ENCODE data around the gene BCDIN3D.

The BCDIN3D gene

DNA sequence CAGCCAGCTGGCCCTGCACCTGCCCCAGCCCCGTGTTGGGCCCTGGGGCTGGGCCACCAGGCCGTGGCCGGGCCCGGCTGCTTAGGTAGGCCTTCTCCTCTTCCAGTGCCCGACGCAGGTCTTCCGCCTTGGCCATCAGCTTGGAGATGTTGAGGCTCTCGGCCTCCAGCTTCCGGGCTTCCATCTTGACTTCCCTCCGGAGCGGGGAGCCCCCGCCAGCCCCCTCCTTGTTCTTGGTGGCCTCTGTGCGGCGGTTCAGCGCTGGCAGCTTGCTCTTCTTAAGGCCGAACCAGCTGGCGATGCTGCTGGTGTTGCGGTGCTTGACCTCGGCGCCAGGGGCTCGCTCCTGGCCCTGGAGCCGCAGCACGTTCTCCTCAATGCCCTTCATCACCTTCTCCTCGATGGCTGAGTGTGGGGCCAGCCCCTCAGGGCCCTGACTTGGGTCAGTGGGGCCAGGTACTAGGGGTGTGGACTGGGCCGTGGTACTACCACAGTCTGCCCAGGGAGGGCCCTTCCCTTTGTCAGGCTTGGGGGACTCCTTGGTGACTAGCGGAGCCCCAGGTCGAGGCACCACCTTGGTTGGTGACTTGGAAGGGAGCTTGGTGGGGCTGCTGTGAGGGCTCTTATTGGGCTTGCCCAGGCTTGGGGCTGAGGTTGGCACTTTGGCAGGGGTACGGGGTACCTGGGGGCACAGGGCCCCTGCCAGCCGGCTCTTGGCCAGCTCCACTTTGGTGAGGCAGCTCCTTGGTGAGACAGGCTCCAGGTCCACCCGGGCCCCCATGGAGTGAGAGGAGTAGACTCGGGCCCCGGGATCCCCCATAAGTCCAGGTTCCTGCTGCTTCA, 47.9 kb downstream of the BCDIN3D start:
- no peak for DNase-seq

DNA sequence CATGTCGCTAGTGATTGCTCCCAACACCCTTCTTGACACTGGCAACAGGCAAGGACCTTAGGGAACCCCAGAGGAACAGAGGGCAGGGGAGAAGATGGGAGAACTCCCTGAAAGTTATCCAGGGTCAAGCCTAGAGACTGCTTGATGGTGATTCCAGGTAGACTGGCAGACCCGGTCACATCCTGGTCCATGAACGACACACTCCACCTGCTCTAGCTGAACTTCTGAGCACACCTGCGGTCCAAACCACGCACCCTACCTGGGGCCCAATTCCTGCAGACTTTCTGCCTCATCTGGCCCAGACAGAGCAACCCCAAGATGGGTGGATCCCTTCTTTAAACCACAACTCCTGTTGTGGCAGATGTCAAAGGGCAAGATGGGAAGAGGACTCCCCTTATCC, 48.9 kb downstream of the BCDIN3D start:
- DNase-seq = no peak

DNA sequence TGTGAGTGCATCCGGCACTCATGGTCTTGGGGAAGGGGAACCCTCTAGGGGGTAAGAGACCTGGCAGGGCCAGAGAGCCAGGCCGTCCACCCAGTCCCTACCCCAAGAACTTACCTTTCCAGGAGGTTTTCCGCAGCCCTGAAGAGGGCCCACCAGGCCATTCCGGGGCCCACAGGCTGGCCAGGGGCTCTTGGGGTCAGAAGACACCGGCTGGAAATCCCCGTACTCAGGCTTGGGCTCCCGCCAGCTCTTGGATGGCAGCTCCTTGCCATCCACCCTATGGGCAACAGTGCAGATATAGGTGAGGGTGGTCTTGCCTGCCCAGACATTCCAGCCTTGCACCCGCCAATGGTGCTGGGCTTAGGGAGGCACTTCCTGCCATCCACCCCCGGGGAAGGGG, 49.3 kb downstream of the BCDIN3D start:
- DNase-seq = no peak

DNA sequence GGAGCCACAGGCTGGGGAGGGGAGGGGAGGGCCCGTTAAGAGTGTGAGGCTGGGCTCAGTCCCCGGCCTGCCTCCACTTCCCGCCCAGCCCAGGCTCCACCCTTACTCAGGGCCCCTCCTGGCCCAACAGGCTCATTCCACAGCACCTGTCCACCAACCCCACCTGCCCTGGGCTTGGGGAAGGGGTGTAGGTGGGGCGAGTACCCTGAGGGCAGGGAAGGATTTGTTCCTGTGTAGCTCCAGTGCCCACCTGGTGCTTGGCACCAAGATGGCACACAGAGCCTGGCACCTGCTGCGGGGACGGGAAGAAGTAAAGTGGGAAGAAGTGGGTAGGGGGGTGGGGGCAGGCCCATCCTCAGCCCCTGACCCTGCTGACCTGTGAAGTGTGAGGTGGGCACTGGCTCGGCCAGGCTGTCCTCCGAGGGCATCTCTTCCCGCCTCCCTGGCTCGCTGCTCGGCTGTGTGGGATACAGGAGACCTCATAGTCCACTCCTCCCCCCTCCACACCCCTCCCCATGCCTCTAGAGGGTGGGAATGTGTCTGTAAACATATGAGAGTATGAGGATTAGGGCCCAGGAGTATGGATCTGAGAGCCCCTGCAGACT, 49.8 kb downstream of the BCDIN3D start:
- no peak for DNase-seq

DNA sequence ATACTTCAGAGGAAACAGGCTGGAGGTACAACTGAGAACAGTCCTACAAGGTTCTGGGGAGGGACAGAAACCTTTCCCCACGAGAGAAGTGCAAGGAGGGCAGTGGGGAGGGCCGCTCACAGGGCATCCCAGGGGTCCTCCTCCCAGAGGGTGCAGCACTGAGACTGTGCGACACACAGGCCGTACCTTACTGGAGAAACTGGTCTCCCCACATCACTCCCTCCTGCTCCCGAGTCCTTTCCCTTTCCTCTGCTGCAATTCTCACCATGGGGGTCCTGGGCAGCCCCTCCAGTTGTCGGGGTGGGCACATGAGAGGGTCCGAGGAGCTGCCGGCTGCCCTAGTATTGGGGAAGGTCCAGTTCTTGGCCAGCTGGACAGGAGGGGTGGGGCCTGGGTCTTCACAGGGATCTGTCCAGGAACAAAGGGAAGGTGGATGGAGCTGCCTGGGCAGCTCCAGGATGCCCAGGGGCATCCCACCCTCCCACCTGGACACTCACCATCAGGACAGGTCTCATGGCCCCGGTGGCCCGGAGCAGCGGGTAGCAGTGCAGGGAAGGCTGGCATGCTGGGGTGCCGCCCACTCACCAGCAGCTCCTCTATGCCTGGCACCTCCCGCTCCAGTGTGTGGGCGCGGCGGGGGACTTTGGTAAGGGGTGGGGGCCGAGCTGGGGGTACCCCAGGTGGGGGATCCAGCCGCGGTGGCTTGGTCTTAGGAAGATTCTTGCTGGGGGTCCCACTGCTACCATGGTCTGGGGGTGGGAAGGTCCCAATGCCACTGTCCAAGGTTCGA, 50.5 kb downstream of the BCDIN3D start:
- DNase-seq = no peak

DNA sequence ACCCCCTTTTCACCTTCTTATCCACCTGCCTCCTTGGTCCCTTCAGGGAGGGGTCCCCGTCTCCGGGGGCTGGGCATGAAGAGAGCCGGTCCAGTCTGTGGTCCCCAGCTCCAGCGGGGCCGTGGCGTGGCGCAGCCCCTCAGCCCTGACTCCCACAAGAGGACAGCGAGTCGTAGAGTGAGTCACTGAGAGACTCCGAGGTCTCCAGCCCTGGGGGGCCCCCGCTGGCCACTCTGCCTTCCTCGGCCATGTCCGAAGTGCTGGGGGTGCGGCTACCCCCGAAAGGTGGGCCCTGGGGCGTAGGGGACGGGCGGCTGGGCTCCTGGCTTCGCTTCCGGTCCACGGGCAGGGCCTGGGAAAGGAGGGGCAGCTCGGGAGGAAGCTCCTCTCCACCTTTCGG, 51.2 kb downstream of the BCDIN3D start:
- DNase-seq = no peak

DNA sequence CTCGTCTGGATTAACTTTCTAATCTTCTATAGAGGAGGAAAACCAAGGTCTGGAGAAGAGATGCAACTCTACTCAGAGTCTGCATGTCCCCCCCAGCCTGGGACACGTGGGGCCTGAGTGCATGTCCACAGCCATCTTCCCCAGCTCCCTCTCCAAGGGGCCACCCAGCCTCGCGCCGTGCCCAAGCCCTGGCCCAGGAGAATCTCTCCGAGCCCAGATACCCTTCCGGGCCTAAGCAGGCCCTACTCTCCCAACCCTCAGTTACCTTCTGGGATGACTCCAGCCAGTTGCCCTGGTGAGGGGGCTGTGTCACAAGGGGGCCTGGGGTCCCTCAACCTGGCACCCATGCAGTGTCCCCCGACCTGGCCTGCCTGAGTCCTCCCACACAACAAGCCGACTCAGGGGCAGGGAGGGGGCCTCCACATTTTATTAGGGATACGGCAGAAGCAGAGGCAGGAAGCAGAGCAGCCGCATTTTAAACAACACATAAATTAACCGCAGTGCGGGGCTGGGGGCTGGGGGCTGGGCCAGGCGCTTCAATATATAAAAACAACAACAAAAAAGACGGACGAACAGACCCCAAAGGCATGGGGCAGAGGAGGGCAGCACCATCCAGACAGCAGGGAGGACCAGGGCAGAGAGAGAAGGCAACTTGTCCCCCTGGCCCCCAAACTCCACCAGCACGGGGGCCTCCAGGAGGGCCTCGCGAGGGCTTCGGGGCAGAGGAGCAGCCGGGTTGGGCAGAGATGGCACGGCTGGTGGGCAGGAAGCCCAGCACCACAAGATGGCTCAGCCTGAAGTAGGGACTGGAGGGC, 52.0 kb downstream of the BCDIN3D start:
- DNase-seq = no peak

DNA sequence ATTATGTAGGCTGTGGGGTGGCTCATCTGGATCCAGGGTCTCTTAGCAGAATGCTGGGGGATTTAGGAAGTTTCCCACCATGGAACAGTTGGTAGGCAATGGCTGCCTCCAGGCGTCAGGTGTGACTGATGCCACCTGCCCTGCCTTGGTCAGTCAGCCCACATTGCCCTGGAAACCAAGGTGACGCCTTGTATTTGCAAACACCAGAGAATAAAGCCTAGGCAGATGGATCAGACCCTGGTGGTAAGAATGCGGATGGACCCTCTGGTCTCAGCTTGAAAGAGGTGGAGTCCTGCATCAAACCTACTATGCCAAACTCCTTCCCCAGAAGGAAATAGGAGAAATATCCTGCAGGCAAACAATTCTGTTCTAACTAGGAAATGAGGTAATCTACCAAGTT, 52.9 kb downstream of the BCDIN3D start:
- DNase-seq = no peak

DNA sequence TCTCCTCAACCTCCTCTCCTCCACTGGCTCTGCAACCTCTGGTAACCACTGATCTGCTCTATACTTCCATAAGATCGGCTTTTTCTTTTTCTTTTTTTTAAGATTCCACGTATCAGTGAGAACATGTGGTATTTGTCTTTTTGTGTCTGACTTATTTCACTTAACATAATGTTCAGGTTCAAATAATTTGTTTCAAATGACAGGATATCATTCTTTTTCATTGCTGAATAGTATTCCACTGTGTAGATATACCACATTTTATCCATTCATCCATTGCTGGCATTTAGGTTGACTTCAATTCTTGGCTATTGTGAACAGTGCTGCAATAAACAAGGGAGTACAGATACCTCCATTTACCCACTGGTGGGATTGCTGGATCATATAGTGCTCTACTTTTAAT, 55.2 kb downstream of the BCDIN3D start:
- DNase-seq = no peak
